Measurements from ENCODE around the gene PVR. TPM values are rescaled to one million over a fixed set of nuclear protein-coding genes. Genes with fewer than 3 reads are reported as not detected.
"Not testable (repeated sequence)": the region's sequence is repeated elsewhere in the genome, so short reads cannot be mapped to it uniquely, and the experiment has no call there.

The PVR gene
- total RNA-seq, 1 donor from 2014 or later = 14.8 TPM

GRCh38 chr19:44607049-44607448 is 36.7 kb upstream of the PVR start:
- DNase-seq (ENCODE audit: low spot score) = no peak
- no peaks in the 10 kb centered on the region for H3K9me3 Mint-ChIP-seq (ENCODE audit: unreplicated experiment)

GRCh38 chr19:44607917-44608316 is 35.8 kb upstream of the PVR start:
- Mint-ChIP-seq H3K4me3 (ENCODE audit: unreplicated experiment) (no peak overlapping the region), H3K27me3 (ENCODE audit: unreplicated experiment) (peaks cover 2% of the 10 kb centered on the region), H3K9me3 (ENCODE audit: unreplicated experiment) (no peaks in the 10 kb centered on the region), H3K36me3 (ENCODE audit: low read depth, unreplicated experiment) (no peaks in the 10 kb centered on the region), H3K27ac (ENCODE audit: unreplicated experiment) (no peak overlapping the region), H3K4me1 (ENCODE audit: unreplicated experiment) (peaks cover 12% of the 10 kb centered on the region)
- no peak for DNase-seq (ENCODE audit: low spot score)
- TF ChIP-seq CTCF (IDR thresholded peaks at IDR 0.05; ENCODE audit: unreplicated experiment) = no peak

More at GRCh38 chr19:44607049-44607448, 36.7 kb upstream of the PVR start:
- Mint-ChIP-seq H3K4me3 (ENCODE audit: unreplicated experiment) (peak overlapping the region; percentile 51), H3K27me3 (ENCODE audit: unreplicated experiment) (peaks cover 5% of the 10 kb centered on the region), H3K36me3 (ENCODE audit: low read depth, unreplicated experiment) (no peaks in the 10 kb centered on the region), H3K4me1 (ENCODE audit: unreplicated experiment) (peaks cover 12% of the 10 kb centered on the region), H3K27ac (ENCODE audit: unreplicated experiment) (no peak overlapping the region)
- no peak for TF ChIP-seq CTCF (IDR thresholded peaks at IDR 0.05; ENCODE audit: unreplicated experiment)

GRCh38 chr19:44608391-44608821 is 35.3 kb upstream of the PVR start:
- DNase-seq (ENCODE audit: low spot score) = no peak
- H3K27me3 Mint-ChIP-seq (ENCODE audit: unreplicated experiment) = peaks cover 2% of the 10 kb centered on the region
- H3K27ac Mint-ChIP-seq (ENCODE audit: unreplicated experiment) = no peak overlapping the region
- H3K36me3 Mint-ChIP-seq (ENCODE audit: low read depth, unreplicated experiment) = no peaks in the 10 kb centered on the region
- no peaks in the 10 kb centered on the region for H3K9me3 Mint-ChIP-seq (ENCODE audit: unreplicated experiment)
- H3K4me1 Mint-ChIP-seq (ENCODE audit: unreplicated experiment) = peaks cover 12% of the 10 kb centered on the region
- no peak overlapping the region for H3K4me3 Mint-ChIP-seq (ENCODE audit: unreplicated experiment)
- TF ChIP-seq CTCF (IDR thresholded peaks at IDR 0.05; ENCODE audit: unreplicated experiment) = no peak

- TF ChIP-seq CTCF (IDR thresholded peaks at IDR 0.05; ENCODE audit: unreplicated experiment) = no peak
- no peaks in the 10 kb centered on the region for H3K36me3 Mint-ChIP-seq (ENCODE audit: low read depth, unreplicated experiment)
- DNase-seq (ENCODE audit: low spot score) = no peak
- peak overlapping the region; percentile 28 for H3K4me3 Mint-ChIP-seq (ENCODE audit: unreplicated experiment)
- no peaks in the 10 kb centered on the region for H3K9me3 Mint-ChIP-seq (ENCODE audit: unreplicated experiment)
- peaks cover 2% of the 10 kb centered on the region for H3K27me3 Mint-ChIP-seq (ENCODE audit: unreplicated experiment)
- H3K27ac Mint-ChIP-seq (ENCODE audit: unreplicated experiment) = no peak overlapping the region
- H3K4me1 Mint-ChIP-seq (ENCODE audit: unreplicated experiment) = peaks cover 12% of the 10 kb centered on the region
These were observed 34.5 kb upstream of the PVR start for GRCh38 chr19:44609219-44609618.

- H3K4me1 Mint-ChIP-seq (ENCODE audit: unreplicated experiment) = peaks cover 12% of the 10 kb centered on the region
- H3K27ac Mint-ChIP-seq (ENCODE audit: unreplicated experiment); H3K27me3 Mint-ChIP-seq (ENCODE audit: unreplicated experiment); H3K4me3 Mint-ChIP-seq (ENCODE audit: unreplicated experiment); H3K9me3 Mint-ChIP-seq (ENCODE audit: unreplicated experiment); H3K36me3 Mint-ChIP-seq (ENCODE audit: low read depth, unreplicated experiment): not testable (repeated sequence)
- peak; percentile 18 for DNase-seq (ENCODE audit: low spot score)
- TF ChIP-seq CTCF (IDR thresholded peaks at IDR 0.05; ENCODE audit: unreplicated experiment) = peak; percentile 20
These were observed 33.2 kb upstream of the PVR start for GRCh38 chr19:44610497-44610896.
